Neural progenitor cell (in vitro differentiated cells): ENCODE results near the gene LAMA1. TPM values are rescaled to one million over a fixed set of nuclear protein-coding genes. Genes with fewer than 3 reads are reported as not detected.

Experiments used
- DNase-seq: peaks from one replicate; pipeline ENCODE4 v3.0.0-alpha.2; 2016; ENCODE audit warnings: low spot score
- H2AFZ ChIP-seq: fragments of 200-600 bp; sonication (generic); replicated peaks from 2 replicates; pipeline ENCODE4 v1.6.1; 2016; ENCODE audit warnings: antibody characterized with exemption
- H3F3A ChIP-seq: fragments of 200-600 bp; sonication (generic); 2 replicates; pipeline ENCODE4 v1.6.1; 2016; ENCODE audit warnings: antibody characterized with exemption, low read depth
- H3K27ac ChIP-seq: fragments of 200-600 bp; sonication (generic); 2 replicates; pipeline ENCODE4 v1.5.1; 2016; ENCODE audit warnings: mild to moderate bottlenecking
- H3K27me3 ChIP-seq: fragments of 200-600 bp; sonication (generic); 2 replicates; pipeline ENCODE4 v1.6.1; 2016; ENCODE audit warnings: mild to moderate bottlenecking, moderate library complexity
- H3K36me3 ChIP-seq: fragments of 200-600 bp; sonication (generic); 2 replicates; pipeline ENCODE4 v1.5.1; 2016
- H3K4me1 ChIP-seq: fragments of 200-600 bp; sonication (generic); 2 replicates; pipeline ENCODE4 v1.6.1; 2016; ENCODE audit warnings: mixed run types
- H3K4me2 ChIP-seq: fragments of 200-600 bp; sonication (generic); 2 replicates; pipeline ENCODE4 v1.6.1; 2016
- H3K4me3 ChIP-seq: fragments of 200-600 bp; sonication (generic); 2 replicates; pipeline ENCODE4 v1.5.1; 2016
- H3K79me2 ChIP-seq: fragments of 200-600 bp; sonication (generic); 2 replicates; pipeline ENCODE4 v1.6.1; 2016; ENCODE audit warnings: low read depth
- H3K9ac ChIP-seq: fragments of 200-600 bp; sonication (generic); 2 replicates; pipeline ENCODE4 v1.6.1; 2016
- H3K9me3 ChIP-seq: fragments of 200-600 bp; sonication (generic); 2 replicates; pipeline ENCODE4 v1.5.1; 2016; ENCODE audit warnings: low read depth
- H4K20me1 ChIP-seq: fragments of 200-600 bp; sonication (generic); 2 replicates; pipeline ENCODE4 v1.6.1; 2016; ENCODE audit warnings: low read depth
- H3K27ac Mint-ChIP-seq: 3 replicates; pipeline ENCODE4 v1.8.0; 2021; ENCODE audit warnings: mixed read lengths
- H3K27me3 Mint-ChIP-seq: 2 replicates; pipeline ENCODE4 v1.8.0; 2022; ENCODE audit warnings: low read depth, mild to moderate bottlenecking, inconsistent platforms, moderate library complexity, mixed read lengths; ENCODE audit not compliant: insufficient read depth
- H3K36me3 Mint-ChIP-seq: 3 replicates; pipeline ENCODE4 v1.8.0; 2021; ENCODE audit warnings: mixed read lengths
- H3K4me1 Mint-ChIP-seq: 3 replicates; pipeline ENCODE4 v1.8.0; 2021; ENCODE audit warnings: mixed read lengths
- H3K4me3 Mint-ChIP-seq: 3 replicates; pipeline ENCODE4 v1.8.0; 2021; ENCODE audit warnings: mild to moderate bottlenecking, moderate library complexity, mixed read lengths
- H3K9me3 Mint-ChIP-seq: 3 replicates; pipeline ENCODE4 v1.8.0; 2020; ENCODE audit warnings: mixed read lengths
- EZH2 ChIP-seq: fragments of 200-600 bp; sonication (generic); IDR thresholded peaks from 2 replicates; pipeline ENCODE4 v1.6.1; 2017; ENCODE audit warnings: antibody characterized with exemption, mild to moderate bottlenecking, moderate library complexity
- EZH2phosphoT487 ChIP-seq: fragments of 200-600 bp; sonication (generic); IDR thresholded peaks from 2 replicates; pipeline ENCODE4 v1.6.1; 2017; ENCODE audit warnings: antibody characterized with exemption
- total RNA-seq: library from RNA; depleted of rRNA; stranded (reverse); fragments of >200 nt; gene quantifications from 2 replicates; pipeline ENCODE4 v1.2.3, GENCODE V29; 2015; ENCODE audit warnings: low replicate concordance
- TF ChIP-seq, protein P1 (sequence below): fragments of 200-600 bp; sonication (generic); IDR thresholded peaks from 2 replicates; pipeline ENCODE4 v1.5.1; 2017; ENCODE audit warnings: antibody characterized with exemption, mild to moderate bottlenecking

LAMA1 gene
- total RNA-seq, 1 donor from 2014 or later = 80.3 TPM

DNA sequence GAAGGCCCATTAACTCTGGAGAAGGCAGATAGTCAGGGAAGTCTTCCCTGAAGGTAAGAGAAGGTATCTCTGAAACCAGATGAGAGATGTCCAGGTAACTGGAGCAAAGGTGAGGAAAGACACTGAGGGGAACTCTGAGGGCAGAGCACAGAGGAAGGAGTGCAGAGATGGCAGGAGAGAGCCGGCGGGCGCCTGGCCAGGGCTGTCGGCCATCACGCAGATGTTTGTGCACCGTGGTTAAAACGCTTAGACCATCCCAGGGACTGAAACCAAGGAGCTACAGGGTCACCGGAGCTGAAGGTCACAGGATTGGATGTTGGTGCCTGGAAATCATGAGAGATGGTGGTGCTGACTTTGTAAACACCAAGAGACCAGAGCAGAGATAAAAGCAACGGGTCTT is 55.4 kb downstream of the LAMA1 start:
- Histone ChIP-seq H3K4me1 (no peaks in the 10 kb centered on the region), H3K36me3 (no peaks in the 10 kb centered on the region), H3K9ac (no peak overlapping the region), H3F3A (no peaks in the 10 kb centered on the region), H3K79me2 (no peaks in the 10 kb centered on the region), H3K27me3 (no peaks in the 10 kb centered on the region), H3K27ac (no peak overlapping the region), H3K9me3 (no peaks in the 10 kb centered on the region), H3K4me2 (no peak overlapping the region), H3K4me3 (no peak overlapping the region), H4K20me1 (no peaks in the 10 kb centered on the region), H2AFZ (no peak overlapping the region)
- Mint-ChIP-seq H3K27ac (peak overlapping the region; percentile 72), H3K36me3 (peaks cover 19% of the 10 kb centered on the region), H3K4me1 (peaks cover 60% of the 10 kb centered on the region), H3K4me3 (no peak overlapping the region), H3K9me3 (no peaks in the 10 kb centered on the region), H3K27me3 (peaks cover 2% of the 10 kb centered on the region)
- no peak for DNase-seq
- TF ChIP-seq, protein P1, sequence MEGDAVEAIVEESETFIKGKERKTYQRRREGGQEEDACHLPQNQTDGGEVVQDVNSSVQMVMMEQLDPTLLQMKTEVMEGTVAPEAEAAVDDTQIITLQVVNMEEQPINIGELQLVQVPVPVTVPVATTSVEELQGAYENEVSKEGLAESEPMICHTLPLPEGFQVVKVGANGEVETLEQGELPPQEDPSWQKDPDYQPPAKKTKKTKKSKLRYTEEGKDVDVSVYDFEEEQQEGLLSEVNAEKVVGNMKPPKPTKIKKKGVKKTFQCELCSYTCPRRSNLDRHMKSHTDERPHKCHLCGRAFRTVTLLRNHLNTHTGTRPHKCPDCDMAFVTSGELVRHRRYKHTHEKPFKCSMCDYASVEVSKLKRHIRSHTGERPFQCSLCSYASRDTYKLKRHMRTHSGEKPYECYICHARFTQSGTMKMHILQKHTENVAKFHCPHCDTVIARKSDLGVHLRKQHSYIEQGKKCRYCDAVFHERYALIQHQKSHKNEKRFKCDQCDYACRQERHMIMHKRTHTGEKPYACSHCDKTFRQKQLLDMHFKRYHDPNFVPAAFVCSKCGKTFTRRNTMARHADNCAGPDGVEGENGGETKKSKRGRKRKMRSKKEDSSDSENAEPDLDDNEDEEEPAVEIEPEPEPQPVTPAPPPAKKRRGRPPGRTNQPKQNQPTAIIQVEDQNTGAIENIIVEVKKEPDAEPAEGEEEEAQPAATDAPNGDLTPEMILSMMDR = no peak
- TF ChIP-seq EZH2 (no peak), EZH2phosphoT487 (no peak)

DNA sequence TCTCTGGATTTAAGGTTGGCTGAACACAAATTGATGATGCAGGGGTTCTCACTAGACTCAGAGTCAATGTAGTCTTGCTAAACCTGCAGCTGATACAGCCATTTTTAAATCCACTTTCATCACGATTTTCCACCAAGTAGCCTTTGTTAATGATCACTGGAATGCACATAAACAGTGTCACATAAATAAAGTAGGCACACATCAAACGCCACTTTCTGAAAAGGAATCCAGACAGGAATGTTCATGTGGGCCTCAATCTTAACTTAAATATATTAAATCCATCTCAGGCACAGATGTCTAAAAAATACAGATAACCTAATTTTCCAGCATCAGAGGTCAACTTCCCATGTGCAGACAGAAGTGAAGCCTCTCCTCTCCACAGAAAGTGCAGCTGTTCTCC is 58.3 kb downstream of the LAMA1 start:
- no peaks in the 10 kb centered on the region for H3K79me2 ChIP-seq
- peak overlapping the region; percentile 28 for H3K4me3 Mint-ChIP-seq
- peaks cover 54% of the 10 kb centered on the region for H3K4me1 Mint-ChIP-seq
- peaks cover 2% of the 10 kb centered on the region for H3K27me3 Mint-ChIP-seq
- H3F3A ChIP-seq = no peaks in the 10 kb centered on the region
- no peak overlapping the region for H3K27ac ChIP-seq
- H3K4me2 ChIP-seq = no peak overlapping the region
- no peaks in the 10 kb centered on the region for H3K27me3 ChIP-seq
- no peaks in the 10 kb centered on the region for H3K9me3 Mint-ChIP-seq
- TF ChIP-seq, protein P1 = no peak
- TF ChIP-seq EZH2 = no peak
- TF ChIP-seq EZH2phosphoT487 = no peak
- DNase-seq = no peak
- H3K36me3 ChIP-seq = no peaks in the 10 kb centered on the region
- no peak overlapping the region for H2AFZ ChIP-seq
- no peak overlapping the region for H3K9ac ChIP-seq
- no peaks in the 10 kb centered on the region for H3K4me1 ChIP-seq
- peaks cover 31% of the 10 kb centered on the region for H3K36me3 Mint-ChIP-seq
- no peaks in the 10 kb centered on the region for H4K20me1 ChIP-seq
- H3K9me3 ChIP-seq = no peaks in the 10 kb centered on the region
- no peak overlapping the region for H3K4me3 ChIP-seq
- peak overlapping the region; percentile 78 for H3K27ac Mint-ChIP-seq

DNA sequence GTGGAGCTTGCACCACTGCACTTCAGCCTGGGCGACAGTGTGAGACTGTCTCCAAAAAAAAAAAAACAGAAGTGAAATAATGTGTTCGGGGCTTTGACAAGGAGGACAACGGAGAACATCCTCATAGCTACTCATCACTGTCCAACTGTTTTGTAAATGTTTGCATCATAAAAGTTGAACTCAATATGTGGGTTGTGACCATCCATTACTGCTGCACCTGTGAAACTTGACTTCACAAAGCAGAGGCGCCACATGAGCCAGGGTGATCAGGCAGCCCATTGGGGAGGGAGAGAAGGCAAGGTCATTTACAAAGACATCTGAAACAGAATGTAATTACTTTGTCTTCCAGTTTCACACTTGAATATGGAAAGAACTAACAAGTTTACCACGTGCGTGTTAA is 61.6 kb downstream of the LAMA1 start:
- H3K27me3 ChIP-seq = no peaks in the 10 kb centered on the region
- H3F3A ChIP-seq = no peaks in the 10 kb centered on the region
- H3K36me3 ChIP-seq = no peaks in the 10 kb centered on the region
- H3K4me1 Mint-ChIP-seq = peaks cover 30% of the 10 kb centered on the region
- no peak overlapping the region for H3K4me3 ChIP-seq
- H3K4me1 ChIP-seq = no peaks in the 10 kb centered on the region
- DNase-seq = no peak
- peaks cover 2% of the 10 kb centered on the region for H3K27me3 Mint-ChIP-seq
- H4K20me1 ChIP-seq = peaks cover 3% of the 10 kb centered on the region
- no peaks in the 10 kb centered on the region for H3K79me2 ChIP-seq
- H3K4me2 ChIP-seq = no peak overlapping the region
- H3K9me3 ChIP-seq = no peaks in the 10 kb centered on the region
- no peak overlapping the region for H2AFZ ChIP-seq
- no peak overlapping the region for H3K9ac ChIP-seq
- H3K27ac ChIP-seq = no peak overlapping the region
- H3K4me3 Mint-ChIP-seq = no peak overlapping the region
- H3K36me3 Mint-ChIP-seq = peaks cover 30% of the 10 kb centered on the region
- no peak for TF ChIP-seq EZH2
- no peak for TF ChIP-seq EZH2phosphoT487
- TF ChIP-seq, protein P1 = no peak
- H3K9me3 Mint-ChIP-seq = no peaks in the 10 kb centered on the region
- no peak overlapping the region for H3K27ac Mint-ChIP-seq
